ENCODE data around the gene DENND2C.

DENND2C gene

GRCh38 chr1:114677691-114678090, 7.8 kb upstream of the DENND2C start:
- DNase-seq = no peak

- no peak for DNase-seq
These were observed 6.3 kb upstream of the DENND2C start for GRCh38 chr1:114676115-114676514.

- no peak for DNase-seq
These were observed 2.1 kb upstream of the DENND2C start for GRCh38 chr1:114671939-114672275.

DNA sequence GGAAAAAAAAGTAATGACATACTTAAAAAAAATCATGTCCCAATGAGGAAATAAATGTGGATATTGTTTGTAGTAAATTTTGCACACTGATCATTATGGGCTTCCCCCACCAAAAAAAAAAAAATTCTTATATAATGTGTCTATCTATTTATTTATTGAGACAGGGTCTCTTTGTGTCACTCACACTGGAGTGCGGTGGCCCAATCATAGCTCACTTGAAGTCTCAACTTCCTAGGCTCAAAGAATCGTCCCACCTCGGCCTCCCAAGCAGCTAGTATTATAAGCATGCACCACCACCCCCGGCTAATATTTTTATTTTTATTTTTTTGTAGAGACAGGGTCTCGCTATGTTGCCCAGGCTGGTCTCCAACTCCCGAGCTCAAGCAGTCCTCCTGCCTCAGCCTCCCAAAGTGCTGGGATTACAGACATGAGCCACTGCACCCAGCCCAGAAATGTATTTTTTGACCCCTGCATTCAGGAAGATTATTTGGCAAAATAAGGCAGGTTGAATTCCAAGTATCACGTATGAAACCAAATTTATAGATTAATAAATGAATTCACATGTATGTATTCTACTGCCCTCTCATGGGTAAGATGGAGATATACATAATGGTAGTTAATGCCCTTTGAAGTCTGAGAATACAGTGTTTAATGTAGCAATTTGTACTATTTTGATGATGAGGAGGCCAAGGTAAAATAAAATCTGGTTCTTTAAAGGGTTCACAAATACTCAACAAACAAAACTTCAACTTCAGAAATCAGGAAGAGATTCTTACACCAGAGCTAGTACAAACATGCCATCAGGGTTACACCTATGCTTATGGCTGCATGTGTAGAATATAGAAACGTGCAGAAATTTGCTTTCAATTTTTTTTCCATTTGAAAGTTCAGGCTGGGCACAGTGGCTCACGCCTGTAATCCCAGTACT, 1.4 kb upstream of the DENND2C start:
- DNase-seq = no peak

GRCh38 chr1:114670083-114671010, 498 bp upstream of the DENND2C start:
- DNase-seq = peak; percentile 79

GRCh38 chr1:114668784-114669561, 876 bp downstream of the DENND2C start:
- DNase-seq = no peak

DNA sequence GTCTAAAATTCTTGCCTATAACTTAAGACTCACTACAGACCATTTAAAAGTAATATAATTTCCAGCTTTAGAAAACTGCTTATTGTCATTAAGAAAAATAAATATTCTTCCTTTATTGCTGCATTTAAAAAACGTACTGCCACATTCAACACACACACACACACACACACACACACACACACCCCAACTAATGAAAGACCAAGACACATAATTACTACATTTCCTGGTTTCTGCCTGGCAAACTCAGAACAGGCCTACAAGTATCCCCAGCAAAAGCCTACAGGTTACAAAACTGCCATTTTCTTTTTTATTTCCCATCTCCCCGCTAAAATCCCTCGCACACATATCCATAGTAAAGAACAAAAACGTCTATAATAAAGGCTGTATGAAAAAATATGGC, 1.5 kb downstream of the DENND2C start:
- DNase-seq = no peak

GRCh38 chr1:114666954-114667353, 2.9 kb downstream of the DENND2C start:
- DNase-seq = no peak

GRCh38 chr1:114660238-114660637, 9.6 kb downstream of the DENND2C start:
- no peak for DNase-seq

DNA sequence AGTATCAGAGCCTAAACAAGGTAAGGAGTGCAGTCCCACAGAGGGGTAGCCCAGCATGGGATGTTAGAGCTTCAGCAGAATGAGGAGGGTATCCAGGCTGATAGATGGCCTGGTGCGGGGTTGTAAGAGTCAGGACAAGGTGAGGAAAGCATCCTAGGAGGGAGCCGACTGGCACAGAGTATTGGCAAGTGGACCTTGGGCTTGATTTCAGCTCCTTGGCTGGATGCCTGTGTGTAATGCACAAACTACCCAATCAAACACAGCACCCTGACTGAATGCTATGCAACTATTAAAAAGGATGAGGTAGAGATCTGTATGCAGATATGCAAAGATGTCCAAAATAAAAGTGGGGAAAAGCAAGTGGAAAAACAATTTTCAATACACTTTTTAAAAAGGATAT, 18.0 kb downstream of the DENND2C start:
- DNase-seq = no peak

DNA sequence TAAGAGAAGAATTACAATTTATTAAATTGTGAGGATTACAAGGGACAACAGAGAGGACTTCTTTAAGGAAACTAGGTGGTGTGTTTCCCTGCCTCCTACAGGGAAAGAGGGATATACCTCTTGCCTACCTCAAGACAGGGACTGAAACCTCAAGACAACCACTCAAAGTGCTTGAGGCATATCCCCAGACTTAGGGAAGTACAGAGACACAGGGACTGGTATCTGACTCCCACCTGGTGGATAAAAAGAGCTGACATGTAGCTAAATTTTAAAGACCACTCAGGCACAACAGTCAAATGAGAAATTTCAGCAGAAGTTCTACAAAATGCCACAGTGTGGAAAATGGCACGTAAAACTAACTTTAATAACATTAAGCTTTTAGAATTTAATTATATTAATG, 21.3 kb downstream of the DENND2C start:
- DNase-seq = no peak

DNA sequence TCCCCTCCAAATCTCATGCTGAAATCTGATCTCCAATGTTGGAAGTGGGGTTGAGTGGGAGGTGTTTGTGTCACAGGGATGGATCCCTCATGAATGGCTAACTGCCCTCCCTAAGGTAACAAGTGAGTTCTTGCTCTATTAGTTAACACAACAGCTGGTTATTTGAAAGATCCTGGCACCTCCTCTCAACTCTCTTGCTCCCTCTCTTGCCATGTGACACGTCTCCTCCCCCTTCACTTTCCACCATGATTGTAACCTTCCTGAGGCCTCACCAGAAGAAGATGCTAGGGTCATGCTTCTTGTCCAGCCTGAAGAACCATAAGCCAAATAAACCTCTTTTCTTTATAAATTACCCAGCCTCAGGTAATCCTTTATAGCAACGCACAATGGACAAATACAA, 28.5 kb downstream of the DENND2C start:
- no peak for DNase-seq

DNA sequence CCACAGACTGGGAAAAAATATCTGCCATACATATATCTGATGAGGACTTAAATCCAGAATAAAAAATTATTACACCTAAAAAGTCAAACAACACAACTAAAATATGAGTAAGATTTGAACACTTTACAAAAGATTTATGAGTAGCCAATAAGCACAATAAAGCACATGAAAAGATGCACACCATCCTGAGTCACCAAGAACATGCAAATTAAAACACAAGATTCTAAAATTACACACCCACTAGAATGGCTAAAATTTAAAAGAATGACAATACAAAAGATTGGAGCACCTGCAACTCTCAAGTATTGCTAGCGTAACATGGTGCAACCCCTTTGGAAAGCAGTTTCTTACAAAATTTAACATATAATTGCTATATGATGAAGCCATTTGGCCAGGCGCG, 30.9 kb downstream of the DENND2C start:
- no peak for DNase-seq

DNA sequence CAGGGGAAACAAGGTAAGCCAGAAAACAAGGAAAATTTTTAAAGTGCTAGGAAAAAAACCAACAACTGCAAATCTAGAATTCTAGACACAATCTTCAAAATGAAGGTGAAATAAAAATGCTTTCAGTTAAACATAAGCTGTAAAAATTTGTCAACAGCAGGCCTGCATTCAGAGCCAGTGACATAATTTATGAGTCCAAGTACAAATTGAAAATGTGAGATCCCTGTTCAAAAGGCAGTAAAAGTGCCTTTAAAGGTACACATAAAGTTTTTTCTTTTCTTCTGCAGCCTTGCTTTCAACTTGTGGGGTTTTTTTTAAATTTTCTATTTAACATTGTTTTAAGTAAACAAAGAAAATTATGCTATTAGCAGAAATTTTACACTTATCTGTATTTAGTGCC, 37.4 kb downstream of the DENND2C start:
- no peak for DNase-seq

- DNase-seq = no peak
These were observed 42.7 kb downstream of the DENND2C start for GRCh38 chr1:114627107-114627506.

GRCh38 chr1:114623364-114623763, 46.5 kb downstream of the DENND2C start:
- DNase-seq = no peak

DNA sequence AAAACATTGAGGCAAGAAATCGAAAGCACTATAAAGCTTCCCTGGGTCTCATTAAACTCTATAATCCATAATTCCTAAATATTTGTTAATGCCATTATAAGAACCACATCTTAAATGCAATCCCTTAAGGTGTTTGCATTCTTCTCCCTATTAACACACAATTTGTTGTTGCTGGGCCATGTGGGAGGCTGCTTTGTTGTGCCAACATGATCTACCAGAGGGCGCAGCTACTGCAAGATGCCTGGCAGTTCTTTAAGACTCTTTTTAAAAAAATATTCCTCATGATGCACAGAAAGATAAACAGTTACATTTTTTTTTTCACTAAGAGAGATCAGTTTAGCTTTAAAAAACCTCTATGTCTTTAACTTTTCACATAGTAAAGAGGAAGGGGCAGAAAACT, 49.4 kb downstream of the DENND2C start:
- no peak for DNase-seq

DNA sequence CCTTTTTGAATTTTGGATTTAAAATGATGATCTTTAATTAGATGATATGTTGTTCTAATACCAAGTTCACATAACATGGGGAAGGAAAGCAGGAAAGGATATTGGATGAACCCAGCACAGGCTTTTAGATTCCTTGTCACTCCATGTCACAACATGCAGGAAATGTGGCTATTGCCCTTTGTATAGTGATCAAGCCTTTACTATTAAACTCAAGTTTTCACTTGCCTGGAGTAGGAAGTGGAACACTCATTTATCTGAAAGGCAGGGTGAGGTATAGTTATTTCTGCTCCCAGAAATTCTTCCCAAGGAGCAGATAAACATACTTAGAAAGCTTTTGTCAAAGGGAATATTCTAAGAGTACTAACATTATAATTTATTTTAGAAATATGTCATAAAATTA, 51.2 kb downstream of the DENND2C start:
- no peak for DNase-seq

- DNase-seq = no peak
These were observed 59.2 kb downstream of the DENND2C start for GRCh38 chr1:114610546-114611245.

DNA sequence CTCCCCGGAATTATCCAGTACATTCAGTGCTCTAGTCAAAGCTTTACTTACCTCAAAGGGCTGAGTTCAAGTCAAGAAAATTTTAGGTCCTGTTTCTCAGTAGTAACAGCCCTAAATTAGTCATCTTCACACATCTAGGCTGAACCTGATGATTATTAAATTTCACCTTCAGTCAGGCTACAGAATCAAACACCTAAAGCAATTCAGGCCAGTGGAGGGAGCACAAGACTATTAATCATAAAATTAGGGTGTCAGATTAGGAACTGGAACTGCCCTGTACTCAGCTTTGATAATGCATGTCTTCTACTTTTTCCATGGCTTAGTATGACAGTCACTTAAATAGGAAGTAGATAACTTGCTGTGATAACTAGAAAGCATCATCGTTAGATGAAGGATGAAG, 60.0 kb downstream of the DENND2C start:
- no peak for DNase-seq

GRCh38 chr1:114609026-114609425, 60.8 kb downstream of the DENND2C start:
- no peak for DNase-seq

DNA sequence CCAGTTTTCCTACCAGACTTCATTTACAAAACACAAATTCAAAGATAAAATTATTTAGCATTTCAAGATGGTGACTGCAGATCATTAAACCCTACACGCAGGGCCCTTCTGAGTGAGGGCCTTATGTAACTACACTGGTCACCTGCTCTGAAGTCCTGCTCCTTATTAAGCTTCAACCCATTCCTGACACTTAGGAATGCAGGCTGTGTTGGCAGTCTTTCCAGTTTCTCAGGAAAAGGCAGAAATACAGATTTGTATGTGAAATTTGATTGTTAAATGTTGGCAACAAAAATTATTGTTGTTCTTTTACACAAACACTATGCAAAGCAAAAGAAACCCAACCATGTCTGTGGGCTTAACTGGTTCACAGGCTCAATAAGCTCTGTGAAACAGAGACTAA, 62.6 kb downstream of the DENND2C start:
- DNase-seq = no peak

DNA sequence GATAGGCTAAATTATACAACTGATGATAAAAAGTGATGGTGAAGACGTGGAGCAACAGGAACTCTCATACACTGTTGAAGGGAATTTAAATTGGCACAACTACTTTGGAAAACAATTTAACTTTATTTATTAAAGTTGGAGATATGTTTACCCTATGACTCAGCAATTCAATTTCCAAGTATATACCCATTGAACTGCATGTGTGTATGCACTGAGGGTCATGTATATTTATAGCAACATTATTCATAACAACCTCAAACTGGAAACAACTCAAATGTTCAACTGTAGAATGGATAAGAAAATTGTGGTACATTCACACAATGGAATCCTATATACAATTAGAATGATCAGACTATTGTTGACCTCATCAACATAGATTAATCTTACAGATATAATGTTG, 71.9 kb downstream of the DENND2C start:
- DNase-seq = no peak

Measured in NCI-H774 (cell line).